ENCODE data around the gene DEPDC7.

- TF ChIP-seq ZNF671 (CRISPR knock-in tag; IDR thresholded peaks at IDR 0.05), result no peak
- no peak for TF ChIP-seq E2F1 (CRISPR knock-in tag; IDR thresholded peaks at IDR 0.05)
- TF ChIP-seq CTCF (IDR thresholded peaks at IDR 0.05), result no peak
- TF ChIP-seq SOX15 (CRISPR knock-in tag; IDR thresholded peaks at IDR 0.05), result no peak
- no peak for TF ChIP-seq JUN (CRISPR knock-in tag; IDR thresholded peaks at IDR 0.05)
Measured at GRCh38 chr11:33017478-33017877, 1.8 kb downstream of the DEPDC7 start.

Data from WTC11 (cell line).